Posterior cingulate gyrus (tissue), 11 donors: Measurements from ENCODE around the gene RNF168.
"Not testable (repeated sequence)": the region's sequence is repeated elsewhere in the genome, so short reads cannot be mapped to it uniquely, and the experiment has no call there.

Source experiments
- DNase-seq, 10 donors: peaks; one replicate each; pipeline versions ENCODE4 v3.0.0 to v3.0.0-alpha.2; 2020 to 2021; ENCODE audit warnings: mixed read lengths in 3 of 10
- intact Hi-C: fragments of 100-400 bp; cut with DNase I; formaldehyde crosslinking; loops from one replicate; pipeline ENCODE4 v1.15.1; 2023

The RNF168 gene

GRCh38 chr3:196517162-196517800 is 13.7 kb upstream of the RNF168 start:
- intact Hi-C loops = no loop called here
- DNase-seq = no peak

- no peak for DNase-seq
- intact Hi-C loops = no loop called here
Measured at GRCh38 chr3:196514913-196515621, 11.5 kb upstream of the RNF168 start, which contains the start of gene SMCO1. TSS of gene SMCO1 (minus strand) at chr3:196515346. CDS start at chr3:196515209, 137 bp downstream.

- no peak for DNase-seq
- intact Hi-C loops = no loop called here
Measured at GRCh38 chr3:196514350-196514716, 10.8 kb upstream of the RNF168 start.

GRCh38 chr3:196513697-196514349 is 10.3 kb upstream of the RNF168 start:
- no peak for DNase-seq
- intact Hi-C loops = no loop called here

- DNase-seq, intact Hi-C loops: not testable (repeated sequence)
Measured at GRCh38 chr3:196511646-196512425, 8.3 kb upstream of the RNF168 start.

GRCh38 chr3:196511108-196511507 is 7.5 kb upstream of the RNF168 start:
- intact Hi-C loops, DNase-seq: not testable (repeated sequence)

- intact Hi-C loops = loop anchor here (10.0 kb wide), 1 partner anchor 252 kb away; no protein-coding TSS in a partner anchor
- DNase-seq = no peak
Measured at GRCh38 chr3:196506687-196507086, 3.1 kb upstream of the RNF168 start.

GRCh38 chr3:196504556-196504955 is 988 bp upstream of the RNF168 start:
- intact Hi-C loops = loop anchor here (5.0 to 10.0 kb wide), 3 partner anchors 63 to 250 kb away; partner anchors contain the start of genes DYNLT2B, FBXO45 and WDR53
- no peak for DNase-seq

- DNase-seq = not testable (repeated sequence)
- intact Hi-C loops = loop anchor here (5.0 to 10.0 kb wide), 3 partner anchors 63 to 249 kb away; partner anchors contain the start of genes DYNLT2B, FBXO45 and WDR53
Measured at GRCh38 chr3:196504077-196504398, 470 bp upstream of the RNF168 start.

- peak; percentile 19 to 89 (median 38) for DNase-seq
- intact Hi-C loops = loop anchor here (2.0 to 10.0 kb wide), 4 partner anchors 65 to 248 kb away; partner anchors contain the start of genes DYNLT2B, FBXO45, UBXN7 and WDR53
Measured at GRCh38 chr3:196502775-196503195, 783 bp downstream of the RNF168 start.

- intact Hi-C loops = loop anchor here (2.0 to 10.0 kb wide), 4 partner anchors 66 to 247 kb away; partner anchors contain the start of genes DYNLT2B, FBXO45, UBXN7 and WDR53
- DNase-seq = no peak
Measured at GRCh38 chr3:196501316-196502044, 2.1 kb downstream of the RNF168 start.

- intact Hi-C loops = loop anchor here (5.0 to 10.0 kb wide), 3 partner anchors 67 to 245 kb away; partner anchors contain the start of genes DYNLT2B, FBXO45 and WDR53
Measured at GRCh38 chr3:196499807-196500524, 3.6 kb downstream of the RNF168 start.

GRCh38 chr3:196499061-196499460 is 4.5 kb downstream of the RNF168 start:
- intact Hi-C loops = no loop called here
- no peak for DNase-seq

More at GRCh38 chr3:196499807-196500524, 3.6 kb downstream of the RNF168 start:
- no peak for DNase-seq

- intact Hi-C loops = no loop called here
- no peak for DNase-seq
Measured at GRCh38 chr3:196498297-196498696, 5.3 kb downstream of the RNF168 start.

GRCh38 chr3:196496183-196496582 is 7.4 kb downstream of the RNF168 start:
- DNase-seq = no peak
- intact Hi-C loops = no loop called here

GRCh38 chr3:196493292-196493691 is 10.3 kb downstream of the RNF168 start:
- intact Hi-C loops = no loop called here
- DNase-seq = no peak

GRCh38 chr3:196492080-196492479 is 11.5 kb downstream of the RNF168 start:
- DNase-seq = no peak
- intact Hi-C loops = no loop called here

GRCh38 chr3:196489747-196490146 is 13.8 kb downstream of the RNF168 start:
- intact Hi-C loops = no loop called here
- DNase-seq = no peak

- intact Hi-C loops = no loop called here
- DNase-seq = no peak
Measured at GRCh38 chr3:196486263-196486662, 17.3 kb downstream of the RNF168 start.
